Prostate gland (tissue), 2 donors: ENCODE results near the gene PIAS4. TPM values are rescaled to one million over a fixed set of nuclear protein-coding genes. Genes with fewer than 3 reads are reported as not detected.

Experiments used
- DNase-seq: peaks from one replicate; pipeline ENCODE4 v3.0.0-alpha.2; 2019; ENCODE audit warnings: low spot score
- H3K27ac ChIP-seq, 2 donors: fragments of 200-600 bp; sonication (generic); 2 replicates each; pipeline ENCODE4 v1.5.1; 2017 to 2019
- H3K27me3 ChIP-seq: fragments of 200-600 bp; sonication (generic); replicated peaks from 2 replicates; pipeline ENCODE4 v1.5.1; 2019; ENCODE audit not compliant: insufficient read depth
- H3K36me3 ChIP-seq, 2 donors: fragments of 200-600 bp; sonication (generic); 1 replicate in 1 of 2; 2 replicates in 1 of 2; pipeline versions ENCODE4 v1.5.1 to v1.8.1; 2017 to 2019
- H3K4me1 ChIP-seq: fragments of 200-600 bp; sonication (generic); replicated peaks from 2 replicates; pipeline ENCODE4 v1.5.1; 2019
- H3K4me3 ChIP-seq, 2 donors: fragments of 200-600 bp; sonication (generic); 2 replicates each; pipeline ENCODE4 v1.5.1; 2017 to 2019
- H3K9me3 ChIP-seq: fragments of 200-600 bp; sonication (generic); 2 replicates; pipeline ENCODE4 v1.5.1; 2017
- POLR2A ChIP-seq: fragments of 450-650 bp; IDR thresholded peaks from one replicate; pipeline ENCODE4 v1.6.1; 2016; ENCODE audit warnings: antibody characterized with exemption, mild to moderate bottlenecking
- POLR2AphosphoS5 ChIP-seq: sonication (generic); formaldehyde crosslinking; IDR thresholded peaks from one replicate; pipeline ENCODE4 v1.6.1; 2017; ENCODE audit warnings: antibody characterized with exemption
- WGBS: methylation state at CpG from one replicate; pipeline ENCODE4 v1.1.5; 2018; 5-methylcytosine and 5-hydroxymethylcytosine counted together
- intact Hi-C: fragments of 100-400 bp; cut with DNase I; formaldehyde crosslinking; loops from one replicate; pipeline ENCODE4 v1.14.2; 2022
- total RNA-seq, 2 donors: library from RNA; depleted of rRNA; stranded (reverse); fragments of >200 nt; gene quantifications; one replicate each; pipeline ENCODE4 v1.1.0, GENCODE V29; 2016
- TF ChIP-seq, protein P1 (sequence below), 4 experiments: fragments of 200-600 bp in 2 of 4; fragments of 450-650 bp in 2 of 4; sonication (generic) in 2 of 4; IDR thresholded peaks; 1 replicate in 3 of 4; 2 replicates in 1 of 4; pipeline ENCODE4 v1.5.1; 2016 to 2019; ENCODE audit warnings: antibody characterized with exemption in 4 of 4, mild to moderate bottlenecking in 2 of 4, moderate library complexity in 2 of 4

Gene PIAS4
- total RNA-seq, 2 donors from 2014 or later = 25.3 to 70.0 TPM

DNA sequence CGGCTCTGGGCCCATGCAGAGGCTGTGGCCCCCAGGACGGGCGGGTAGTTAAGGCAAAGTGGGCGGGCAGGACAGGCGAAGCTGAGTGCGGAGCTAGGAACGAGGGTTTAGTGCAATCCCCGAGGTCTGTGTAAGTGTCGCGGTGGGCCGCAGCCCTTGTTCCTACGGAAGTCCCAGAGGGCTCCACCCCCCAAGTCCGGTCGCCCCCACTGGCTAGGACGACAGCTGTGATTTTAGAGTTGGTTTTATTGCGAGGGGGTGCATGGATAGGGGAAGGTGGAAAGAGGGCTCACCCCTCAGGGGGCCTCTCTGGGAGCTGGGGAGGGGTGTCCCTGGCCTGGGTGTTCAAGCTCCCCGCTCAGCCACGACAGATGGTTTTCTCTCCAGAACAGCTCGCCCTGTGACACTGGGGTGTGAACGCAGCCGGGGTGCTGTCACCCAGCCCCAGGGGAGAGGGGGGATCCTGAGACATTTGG lies 37.5 kb downstream of the PIAS4 start:
- intact Hi-C loops = no loop called here
- Histone ChIP-seq H3K36me3 (peaks cover 0 to 3% of the 10 kb centered on the region in 2 donors), H3K9me3 (no peaks in the 10 kb centered on the region), H3K27ac (peak overlapping the region in 1 of 2 donors; percentile 13), H3K27me3 (no peaks in the 10 kb centered on the region), H3K4me1 (peaks cover 2% of the 10 kb centered on the region), H3K4me3 (no peak overlapping the region)
- no peak for TF ChIP-seq POLR2AphosphoS5
- TF ChIP-seq, protein P1, sequence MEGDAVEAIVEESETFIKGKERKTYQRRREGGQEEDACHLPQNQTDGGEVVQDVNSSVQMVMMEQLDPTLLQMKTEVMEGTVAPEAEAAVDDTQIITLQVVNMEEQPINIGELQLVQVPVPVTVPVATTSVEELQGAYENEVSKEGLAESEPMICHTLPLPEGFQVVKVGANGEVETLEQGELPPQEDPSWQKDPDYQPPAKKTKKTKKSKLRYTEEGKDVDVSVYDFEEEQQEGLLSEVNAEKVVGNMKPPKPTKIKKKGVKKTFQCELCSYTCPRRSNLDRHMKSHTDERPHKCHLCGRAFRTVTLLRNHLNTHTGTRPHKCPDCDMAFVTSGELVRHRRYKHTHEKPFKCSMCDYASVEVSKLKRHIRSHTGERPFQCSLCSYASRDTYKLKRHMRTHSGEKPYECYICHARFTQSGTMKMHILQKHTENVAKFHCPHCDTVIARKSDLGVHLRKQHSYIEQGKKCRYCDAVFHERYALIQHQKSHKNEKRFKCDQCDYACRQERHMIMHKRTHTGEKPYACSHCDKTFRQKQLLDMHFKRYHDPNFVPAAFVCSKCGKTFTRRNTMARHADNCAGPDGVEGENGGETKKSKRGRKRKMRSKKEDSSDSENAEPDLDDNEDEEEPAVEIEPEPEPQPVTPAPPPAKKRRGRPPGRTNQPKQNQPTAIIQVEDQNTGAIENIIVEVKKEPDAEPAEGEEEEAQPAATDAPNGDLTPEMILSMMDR (IDR thresholded peaks at IDR 0.05) = no peak
- no peak for TF ChIP-seq POLR2A
- no peak for DNase-seq
- WGBS = 62% methylated on average over 21 of the region's 21 CpGs

DNA sequence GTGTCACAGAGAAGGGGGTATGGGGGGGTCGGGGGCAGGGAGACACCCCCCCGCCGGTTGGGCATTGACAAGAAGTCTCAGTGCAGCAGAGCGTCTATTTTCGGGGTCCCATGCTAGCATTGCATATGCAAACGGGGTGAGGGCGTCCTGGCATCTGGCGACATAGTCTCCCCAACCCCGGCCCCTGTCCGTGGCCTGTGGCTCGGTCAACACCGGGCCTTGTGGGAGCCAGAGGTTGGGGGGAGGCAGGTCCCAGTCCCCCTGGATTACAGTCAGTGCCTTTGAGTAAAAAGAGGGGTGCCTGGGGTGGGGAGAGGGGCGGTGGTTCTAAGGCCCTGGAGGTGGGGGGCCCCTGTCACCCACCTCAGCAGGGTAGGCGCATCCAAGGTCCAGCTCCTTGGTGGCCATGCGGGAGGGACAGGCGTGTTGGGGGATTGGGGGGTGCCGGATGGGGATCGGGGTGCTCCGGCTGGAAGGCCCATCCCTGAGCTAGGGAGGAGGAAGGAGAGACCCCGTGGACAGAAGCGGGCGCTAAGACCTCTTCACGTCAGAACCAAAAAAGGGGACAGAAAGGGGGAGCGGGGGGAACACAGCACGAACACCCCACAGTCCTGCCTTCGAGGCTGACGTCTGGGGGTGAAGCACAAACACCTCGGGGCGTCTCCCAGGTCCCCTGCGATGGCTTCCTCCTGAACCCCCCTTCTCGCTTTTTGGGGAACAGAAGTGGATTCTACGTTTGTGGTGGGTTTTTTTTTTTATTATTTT lies 38.2 kb downstream of the PIAS4 start:
- no peak for DNase-seq
- Histone ChIP-seq H3K36me3 (peaks cover 0 to 3% of the 10 kb centered on the region in 2 donors), H3K4me1 (peaks cover 2% of the 10 kb centered on the region), H3K4me3 (no peak overlapping the region), H3K9me3 (no peaks in the 10 kb centered on the region), H3K27me3 (no peaks in the 10 kb centered on the region), H3K27ac (peak overlapping the region in 1 of 2 donors; percentile 13)
- TF ChIP-seq, protein P1 (IDR thresholded peaks at IDR 0.05) = no peak
- TF ChIP-seq POLR2A (no peak), POLR2AphosphoS5 (no peak)
- intact Hi-C loops = no loop called here
- WGBS = 81% methylated on average over 32 of the region's 32 CpGs

DNA sequence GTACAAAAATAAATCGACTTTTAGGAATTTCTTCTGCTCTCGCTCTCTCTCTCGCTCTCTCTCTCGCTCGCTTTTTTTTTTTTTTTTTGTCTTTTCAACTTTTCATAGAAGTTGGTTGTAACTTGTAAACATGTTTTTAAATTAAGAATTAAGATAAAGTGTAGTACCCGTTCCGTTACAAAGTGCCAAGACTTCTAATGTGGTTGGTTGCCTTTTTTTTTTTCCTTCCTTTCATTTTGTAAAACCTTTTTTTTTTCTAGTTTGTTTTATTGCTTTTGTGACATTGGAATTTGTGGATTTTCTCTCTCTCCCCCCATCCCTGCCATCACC lies 38.8 kb downstream of the PIAS4 start:
- TF ChIP-seq POLR2A (no peak), POLR2AphosphoS5 (no peak)
- TF ChIP-seq, protein P1 (IDR thresholded peaks at IDR 0.05) = no peak
- no peaks in the 10 kb centered on the region for H3K9me3 ChIP-seq
- H3K36me3 ChIP-seq = peaks cover 0 to 3% of the 10 kb centered on the region in 2 donors
- WGBS = 72% methylated on average over 7 of the region's 7 CpGs
- no peak overlapping the region for H3K4me3 ChIP-seq
- H3K27ac ChIP-seq = no peak overlapping the region
- H3K4me1 ChIP-seq = peaks cover 2% of the 10 kb centered on the region
- DNase-seq = no peak
- H3K27me3 ChIP-seq = no peaks in the 10 kb centered on the region
- intact Hi-C loops = no loop called here

DNA sequence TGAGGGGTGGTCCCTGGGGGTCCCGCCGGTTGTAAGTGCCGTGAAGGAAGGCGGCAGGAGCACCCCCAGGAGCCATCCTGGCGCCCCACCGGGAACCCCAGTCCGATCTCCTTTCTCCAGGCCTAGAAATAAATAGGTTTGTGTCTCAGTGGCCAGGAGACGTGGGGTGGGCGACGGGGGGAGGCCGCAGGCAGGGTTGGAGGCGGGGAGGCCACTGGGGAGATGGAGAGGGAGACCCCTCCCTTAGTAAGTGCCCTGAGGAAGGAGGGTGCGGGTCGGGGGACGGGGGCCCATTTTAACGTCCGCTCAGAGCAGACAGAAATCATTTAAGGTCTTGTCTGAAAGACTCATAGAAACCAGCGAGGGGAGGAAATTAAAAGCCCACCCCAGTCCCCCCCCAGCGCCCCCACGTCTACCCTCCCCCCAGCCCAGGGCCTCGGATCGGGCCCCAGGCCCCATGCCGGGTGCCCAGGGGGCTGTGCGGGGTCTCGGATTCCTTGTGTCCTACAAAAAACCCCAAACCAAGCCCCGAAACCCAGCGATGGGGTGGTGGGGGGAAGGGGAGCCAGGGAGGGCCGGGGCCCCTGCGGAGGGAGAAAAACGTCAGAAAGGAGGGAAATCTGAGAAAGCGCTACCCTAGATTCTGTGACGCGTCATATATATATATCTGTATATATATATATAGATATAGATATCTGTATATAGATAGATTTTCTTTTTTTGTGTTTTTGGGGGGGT lies 39.6 kb downstream of the PIAS4 start:
- WGBS = 83% methylated on average over 33 of the region's 33 CpGs
- TF ChIP-seq POLR2A = no peak
- Histone ChIP-seq H3K27me3 (no peaks in the 10 kb centered on the region), H3K9me3 (no peaks in the 10 kb centered on the region), H3K27ac (no peak overlapping the region), H3K36me3 (peaks cover 0 to 3% of the 10 kb centered on the region in 2 donors), H3K4me3 (no peak overlapping the region), H3K4me1 (peaks cover 2% of the 10 kb centered on the region)
- DNase-seq = no peak
- intact Hi-C loops = no loop called here

DNA sequence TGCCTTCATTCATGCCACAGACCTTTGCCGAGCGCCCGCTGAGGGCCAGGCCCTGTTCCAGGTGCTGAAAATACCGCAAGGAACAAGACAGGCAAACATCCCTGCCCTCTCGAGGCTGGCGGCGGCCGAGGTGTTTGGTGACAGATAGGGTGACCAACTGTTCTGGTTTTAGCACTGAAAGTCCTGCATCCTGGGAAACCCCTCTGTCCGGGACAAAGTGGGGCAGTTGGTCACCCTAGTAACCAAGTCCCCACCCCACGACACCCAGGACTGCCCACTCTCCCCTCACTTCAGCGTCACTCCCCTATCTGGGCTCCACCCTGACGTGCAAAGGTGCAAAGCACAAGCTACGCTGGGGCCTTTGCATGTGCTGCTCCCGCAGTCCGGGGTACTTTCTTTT lies 41.9 kb downstream of the PIAS4 start:
- intact Hi-C loops = no loop called here
- no peak for DNase-seq
- Histone ChIP-seq H3K4me1 (peaks cover 7% of the 10 kb centered on the region), H3K4me3 (no peak overlapping the region), H3K27ac (no peak overlapping the region), H3K36me3 (peaks cover 10 to 18% of the 10 kb centered on the region in 2 donors), H3K9me3 (no peaks in the 10 kb centered on the region), H3K27me3 (no peaks in the 10 kb centered on the region)
- 50% methylated on average over 15 of the region's 15 CpGs for WGBS
- TF ChIP-seq POLR2AphosphoS5 (no peak), POLR2A (no peak)
- TF ChIP-seq, protein P1 (IDR thresholded peaks at IDR 0.05) = no peak
